T-helper 1 cell treated with Interleukin-12 subunit alpha and Interleukin-12 subunit beta and Interleukin-4 antibody, amounts not matched to agents 30 ng/mL and 1 ng/mL, for 36 hours (primary cell): ENCODE results near the gene VKORC1L1. TPM values are rescaled to one million over a fixed set of nuclear protein-coding genes. Genes with fewer than 3 reads are reported as not detected.
"Not testable (repeated sequence)": the region's sequence is repeated elsewhere in the genome, so short reads cannot be mapped to it uniquely, and the experiment has no call there.

Experiments
- intact Hi-C: fragments of 100-400 bp; cut with micrococcal nuclease; formaldehyde crosslinking; loops from one replicate; pipeline ENCODE4 v1.15.1; 2024
- total RNA-seq: library from RNA; stranded (reverse); gene quantifications from 2 replicates; pipeline ENCODE4 v1.2.3, GENCODE V29; 2022

Gene VKORC1L1
- total RNA-seq, 1 donor from 2014 or later = 19.0 TPM

GRCh38 chr7:65880242-65880641 lies 7.4 kb downstream of the VKORC1L1 start:
- intact Hi-C loops = not testable (repeated sequence)

GRCh38 chr7:65884983-65885382 lies 12.1 kb downstream of the VKORC1L1 start:
- intact Hi-C loops = not testable (repeated sequence)

- intact Hi-C loops = not testable (repeated sequence)
These were observed 12.7 kb downstream of the VKORC1L1 start for GRCh38 chr7:65885533-65885932.

GRCh38 chr7:65888434-65889156 lies 15.7 kb downstream of the VKORC1L1 start:
- intact Hi-C loops = not testable (repeated sequence)

GRCh38 chr7:65889722-65890121 lies 16.8 kb downstream of the VKORC1L1 start:
- intact Hi-C loops = not testable (repeated sequence)

- intact Hi-C loops = no loop called here
These were observed 19.3 kb downstream of the VKORC1L1 start for GRCh38 chr7:65892161-65892560.

GRCh38 chr7:65892835-65893234 lies 20.0 kb downstream of the VKORC1L1 start:
- intact Hi-C loops = no loop called here

- intact Hi-C loops = no loop called here
These were observed 23.5 kb downstream of the VKORC1L1 start for GRCh38 chr7:65896279-65896870.

- intact Hi-C loops = not testable (repeated sequence)
These were observed 24.4 kb downstream of the VKORC1L1 start for GRCh38 chr7:65897289-65897688.

GRCh38 chr7:65898677-65899447 lies 26.0 kb downstream of the VKORC1L1 start:
- intact Hi-C loops = not testable (repeated sequence)

GRCh38 chr7:65902306-65902705 lies 29.4 kb downstream of the VKORC1L1 start:
- intact Hi-C loops = no loop called here

- intact Hi-C loops = no loop called here
These were observed 34.8 kb downstream of the VKORC1L1 start for GRCh38 chr7:65907501-65908198.

- intact Hi-C loops = no loop called here
These were observed 37.4 kb downstream of the VKORC1L1 start for GRCh38 chr7:65910237-65910636.

- intact Hi-C loops = no loop called here
These were observed 39.4 kb downstream of the VKORC1L1 start for GRCh38 chr7:65912237-65912636.

- intact Hi-C loops = no loop called here
These were observed 43.2 kb downstream of the VKORC1L1 start for GRCh38 chr7:65915921-65916657.

GRCh38 chr7:65923316-65923715 lies 50.4 kb downstream of the VKORC1L1 start:
- intact Hi-C loops = no loop called here

- intact Hi-C loops = no loop called here
These were observed 51.3 kb downstream of the VKORC1L1 start for GRCh38 chr7:65924193-65924592.

- intact Hi-C loops = no loop called here
These were observed 52.2 kb downstream of the VKORC1L1 start for GRCh38 chr7:65925040-65925439.

GRCh38 chr7:65926588-65926987 lies 53.7 kb downstream of the VKORC1L1 start:
- intact Hi-C loops = no loop called here

GRCh38 chr7:65927489-65928448 lies 54.9 kb downstream of the VKORC1L1 start:
- intact Hi-C loops = no loop called here
